ENCODE results near the gene GPR137.

Gene GPR137

DNA sequence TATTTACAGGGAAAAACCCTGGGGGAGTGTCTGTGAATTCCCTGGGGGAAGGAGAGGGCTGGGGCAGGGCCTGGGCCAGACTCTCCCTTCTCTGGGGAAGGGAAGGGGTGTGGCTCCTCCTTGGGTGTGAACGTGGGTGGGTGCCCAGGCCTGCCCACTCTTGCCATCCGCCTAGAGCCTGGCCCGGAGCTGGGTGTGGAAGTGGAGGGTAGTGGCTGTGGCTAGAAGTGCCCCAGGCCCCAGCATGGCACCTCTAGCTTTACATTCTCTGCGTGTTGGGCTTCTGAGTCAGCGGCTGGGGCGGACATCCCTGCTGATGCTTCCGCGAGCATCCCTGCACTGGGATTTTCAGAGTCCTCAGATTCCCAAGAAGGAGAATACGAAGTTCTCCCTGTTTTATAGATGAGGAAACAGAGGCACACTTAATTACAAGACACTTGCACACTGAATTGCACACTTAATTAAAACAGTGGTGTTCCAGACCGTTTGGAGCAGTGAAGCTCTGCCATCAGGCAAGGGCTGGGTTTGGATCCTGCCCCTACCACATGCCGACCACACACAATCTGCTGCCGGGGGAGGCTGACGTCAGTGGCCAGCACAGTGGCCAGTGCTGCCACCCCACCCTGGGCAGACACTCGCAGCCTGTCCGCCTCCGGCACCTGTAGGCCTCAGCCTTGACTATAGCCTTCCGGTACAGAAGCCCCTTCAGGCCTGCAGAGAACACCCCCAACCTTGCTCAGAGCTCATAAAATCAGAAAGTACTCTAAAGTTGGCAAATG is 8.8 kb upstream of the GPR137 start:
- Histone ChIP-seq H3K4me3 (ENCODE audit: low read length) (no peak overlapping the region), H4K5ac (ENCODE audit: low read length) (no peak overlapping the region), H3K9ac (ENCODE audit: low read length) (no peak overlapping the region), H3K27me3 (ENCODE audit: insufficient read depth, low read length, poor library complexity) (no peaks in the 10 kb centered on the region), H3K36me3 (ENCODE audit: control insufficient read depth, insufficient read depth, low read length) (no peaks in the 10 kb centered on the region), H3K4me1 (ENCODE audit: control insufficient read depth, low read depth, low read length) (no peaks in the 10 kb centered on the region), H3K79me2 (ENCODE audit: control insufficient read depth, insufficient read depth, low read length) (no peaks in the 10 kb centered on the region), H3K79me1 (ENCODE audit: low read length) (no peaks in the 10 kb centered on the region), H4K8ac (ENCODE audit: low read depth, low read length) (no peak overlapping the region), H3K4me2 (ENCODE audit: low read length) (no peak overlapping the region), H2BK120ac (ENCODE audit: low read depth, low read length) (no peak overlapping the region), H2BK15ac (replicated peaks; ENCODE audit: low read depth) (no peak overlapping the region), H2AK5ac (ENCODE audit: low read length) (no peak overlapping the region), H3K56ac (ENCODE audit: low read length) (no peak overlapping the region), H3K27ac (ENCODE audit: low read depth, low read length) (no peak overlapping the region), H3K18ac (ENCODE audit: low read length) (no peak overlapping the region), H3K23ac (ENCODE audit: low read length) (no peak overlapping the region), H3K4ac (ENCODE audit: low read depth, low read length) (no peak overlapping the region), H2BK5ac (ENCODE audit: low read length) (no peak overlapping the region)
- no CpG with 5 or more reads among the region's 17 CpGs for WGBS (ENCODE audit: extremely low coverage, insufficient coverage, low lambda C conversion rate)
- DNase-seq = no peak

DNA sequence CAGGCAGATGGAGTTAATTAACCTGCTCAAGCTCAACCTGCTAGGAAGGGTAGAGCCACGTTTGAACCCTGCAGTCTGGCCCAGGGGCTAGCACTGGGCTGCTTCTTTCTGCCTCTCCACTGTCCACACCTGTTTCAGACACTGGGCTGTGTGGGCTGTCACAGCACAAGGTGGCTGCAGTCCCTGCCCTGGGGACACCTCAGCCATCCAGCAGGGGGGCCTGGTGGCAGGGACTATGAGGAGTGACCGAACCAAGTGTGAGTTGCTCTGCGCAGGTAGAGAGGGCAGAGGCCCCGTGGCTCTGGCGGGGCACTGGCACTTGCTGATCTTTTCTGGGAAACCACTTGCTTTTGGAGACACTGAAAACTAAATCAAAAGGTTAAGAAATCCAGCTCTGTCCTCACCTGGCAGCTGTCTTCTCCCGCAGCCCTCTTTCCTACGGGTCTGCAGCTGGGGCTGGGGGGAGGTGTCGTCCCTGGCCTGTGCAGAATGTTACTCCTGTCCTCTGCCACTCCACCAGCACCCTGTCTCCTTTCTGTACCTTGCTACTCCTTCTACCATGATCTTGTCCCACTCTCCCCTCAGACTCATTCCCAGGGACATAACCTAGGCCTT is 7.0 kb upstream of the GPR137 start:
- H3K36me3 ChIP-seq (ENCODE audit: control insufficient read depth, insufficient read depth, low read length) = no peaks in the 10 kb centered on the region

DNA sequence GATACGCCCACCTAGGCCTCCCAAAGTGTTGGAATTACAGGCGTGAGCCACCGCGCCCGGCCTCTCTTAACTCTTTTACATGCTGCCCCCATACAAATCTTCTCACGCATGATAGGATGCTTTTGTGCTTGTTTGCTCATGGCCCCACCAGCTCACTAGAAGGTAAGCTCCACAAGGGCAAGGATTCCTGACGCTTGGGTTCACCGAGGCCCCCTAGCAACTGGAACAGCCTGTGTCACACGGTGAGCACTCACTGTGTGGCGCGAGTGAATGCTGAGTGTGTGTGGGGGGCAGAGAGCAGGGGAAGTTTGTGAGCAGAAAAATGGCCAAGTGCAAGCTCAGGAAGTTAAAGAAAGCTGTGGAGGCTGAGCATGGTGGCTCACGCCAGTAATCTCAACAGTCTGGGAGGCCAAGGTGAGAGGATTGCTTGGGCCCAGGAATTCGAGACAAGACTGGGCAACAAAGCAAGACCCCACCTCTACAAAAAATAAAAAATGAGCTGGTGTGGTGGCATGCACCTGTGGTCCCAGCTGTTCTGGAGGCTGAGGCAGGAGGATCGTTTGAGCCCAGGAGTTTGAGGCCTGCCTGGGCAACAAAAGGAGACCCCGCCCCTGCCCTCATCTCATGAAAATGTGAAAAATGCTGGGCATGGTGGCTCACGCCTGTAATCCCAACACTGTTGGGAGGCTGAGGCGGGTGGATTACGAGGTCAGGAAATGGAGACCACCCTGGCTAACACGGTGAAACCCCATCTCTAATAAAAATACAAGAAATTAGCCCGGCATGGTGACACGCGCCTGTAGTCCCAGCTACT is 3.5 kb upstream of the GPR137 start:
- Histone ChIP-seq H3K4me1 (ENCODE audit: control insufficient read depth, low read depth, low read length) (peaks cover 6% of the 10 kb centered on the region), H3K27me3 (ENCODE audit: insufficient read depth, low read length, poor library complexity) (no peaks in the 10 kb centered on the region), H2AK5ac (ENCODE audit: low read length) (no peak overlapping the region), H3K79me1 (ENCODE audit: low read length) (no peaks in the 10 kb centered on the region), H2BK5ac (ENCODE audit: low read length) (no peak overlapping the region), H3K79me2 (ENCODE audit: control insufficient read depth, insufficient read depth, low read length) (no peaks in the 10 kb centered on the region), H3K23ac (ENCODE audit: low read length) (no peak overlapping the region), H3K36me3 (ENCODE audit: control insufficient read depth, insufficient read depth, low read length) (no peaks in the 10 kb centered on the region), H2BK120ac (ENCODE audit: low read depth, low read length) (no peak overlapping the region), H3K18ac (ENCODE audit: low read length) (no peak overlapping the region), H3K4ac (ENCODE audit: low read depth, low read length) (no peak overlapping the region), H2BK15ac (replicated peaks; ENCODE audit: low read depth) (no peak overlapping the region), H3K4me2 (ENCODE audit: low read length) (no peak overlapping the region), H3K4me3 (ENCODE audit: low read length) (no peak overlapping the region), H4K8ac (ENCODE audit: low read depth, low read length) (no peak overlapping the region), H3K56ac (ENCODE audit: low read length) (no peak overlapping the region), H3K27ac (ENCODE audit: low read depth, low read length) (no peak overlapping the region), H3K9ac (ENCODE audit: low read length) (no peak overlapping the region), H4K5ac (ENCODE audit: low read length) (no peak overlapping the region)
- WGBS (ENCODE audit: extremely low coverage, insufficient coverage, low lambda C conversion rate) = no CpG with 5 or more reads among the region's 22 CpGs
- no peak for DNase-seq

More for the DNA sequence above, 7.0 kb upstream of the GPR137 start:
- WGBS (ENCODE audit: extremely low coverage, insufficient coverage, low lambda C conversion rate) = no CpG with 5 or more reads among the region's 8 CpGs
- H3K4me1 ChIP-seq (ENCODE audit: control insufficient read depth, low read depth, low read length) = no peaks in the 10 kb centered on the region
- no peak overlapping the region for H3K23ac ChIP-seq (ENCODE audit: low read length)
- no peak overlapping the region for H3K4ac ChIP-seq (ENCODE audit: low read depth, low read length)
- no peaks in the 10 kb centered on the region for H3K27me3 ChIP-seq (ENCODE audit: insufficient read depth, low read length, poor library complexity)
- H3K79me1 ChIP-seq (ENCODE audit: low read length) = no peaks in the 10 kb centered on the region
- no peak for DNase-seq
- H3K9ac ChIP-seq (ENCODE audit: low read length) = no peak overlapping the region
- H3K4me2 ChIP-seq (ENCODE audit: low read length) = no peak overlapping the region
- no peak overlapping the region for H3K27ac ChIP-seq (ENCODE audit: low read depth, low read length)
- no peak overlapping the region for H3K18ac ChIP-seq (ENCODE audit: low read length)
- no peak overlapping the region for H2BK5ac ChIP-seq (ENCODE audit: low read length)
- no peak overlapping the region for H4K8ac ChIP-seq (ENCODE audit: low read depth, low read length)
- H4K5ac ChIP-seq (ENCODE audit: low read length) = no peak overlapping the region
- H3K79me2 ChIP-seq (ENCODE audit: control insufficient read depth, insufficient read depth, low read length) = no peaks in the 10 kb centered on the region
- H3K56ac ChIP-seq (ENCODE audit: low read length) = no peak overlapping the region
- H3K4me3 ChIP-seq (ENCODE audit: low read length) = no peak overlapping the region
- no peak overlapping the region for H2BK15ac ChIP-seq (replicated peaks; ENCODE audit: low read depth)
- H2AK5ac ChIP-seq (ENCODE audit: low read length) = no peak overlapping the region
- no peak overlapping the region for H2BK120ac ChIP-seq (ENCODE audit: low read depth, low read length)

DNA sequence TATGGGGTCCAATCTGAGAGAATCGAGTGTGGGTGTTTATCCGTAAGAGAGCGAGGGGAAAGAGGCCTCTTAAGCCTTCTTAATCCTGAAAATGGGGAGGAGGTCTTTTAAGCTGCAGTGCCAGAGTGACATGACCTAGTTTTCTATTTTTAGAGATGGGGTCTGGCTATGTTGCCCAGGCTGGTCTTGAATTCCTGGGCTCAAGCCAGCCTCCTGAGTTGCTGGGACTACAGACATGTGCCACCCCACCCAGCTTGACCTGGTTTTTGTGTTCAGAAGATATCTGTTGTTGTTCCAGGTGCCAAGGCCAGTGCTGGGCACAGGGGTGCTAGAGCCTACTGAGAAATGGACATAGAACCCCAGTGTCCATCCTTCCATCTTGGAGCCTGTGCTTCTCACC is 2.6 kb upstream of the GPR137 start:
- H3K27me3 ChIP-seq (ENCODE audit: insufficient read depth, low read length, poor library complexity) = no peaks in the 10 kb centered on the region
- H3K4me1 ChIP-seq (ENCODE audit: control insufficient read depth, low read depth, low read length) = peaks cover 6% of the 10 kb centered on the region
- H2BK15ac ChIP-seq (replicated peaks; ENCODE audit: low read depth) = no peak overlapping the region
- H3K36me3 ChIP-seq (ENCODE audit: control insufficient read depth, insufficient read depth, low read length) = no peaks in the 10 kb centered on the region
- no peak overlapping the region for H3K56ac ChIP-seq (ENCODE audit: low read length)
- no peak overlapping the region for H4K5ac ChIP-seq (ENCODE audit: low read length)
- H2BK120ac ChIP-seq (ENCODE audit: low read depth, low read length) = no peak overlapping the region
- H3K79me2 ChIP-seq (ENCODE audit: control insufficient read depth, insufficient read depth, low read length) = no peaks in the 10 kb centered on the region
- H3K27ac ChIP-seq (ENCODE audit: low read depth, low read length) = no peak overlapping the region
- no peak overlapping the region for H2AK5ac ChIP-seq (ENCODE audit: low read length)
- H3K9ac ChIP-seq (ENCODE audit: low read length) = no peak overlapping the region
- H4K8ac ChIP-seq (ENCODE audit: low read depth, low read length) = no peak overlapping the region
- no peak overlapping the region for H3K4me2 ChIP-seq (ENCODE audit: low read length)
- no peak overlapping the region for H3K18ac ChIP-seq (ENCODE audit: low read length)
- no peak overlapping the region for H2BK5ac ChIP-seq (ENCODE audit: low read length)
- no CpG with 5 or more reads among the region's 3 CpGs for WGBS (ENCODE audit: extremely low coverage, insufficient coverage, low lambda C conversion rate)
- H3K4me3 ChIP-seq (ENCODE audit: low read length) = no peak overlapping the region
- no peak overlapping the region for H3K23ac ChIP-seq (ENCODE audit: low read length)
- DNase-seq = no peak
- no peak overlapping the region for H3K4ac ChIP-seq (ENCODE audit: low read depth, low read length)
- no peaks in the 10 kb centered on the region for H3K79me1 ChIP-seq (ENCODE audit: low read length)

DNA sequence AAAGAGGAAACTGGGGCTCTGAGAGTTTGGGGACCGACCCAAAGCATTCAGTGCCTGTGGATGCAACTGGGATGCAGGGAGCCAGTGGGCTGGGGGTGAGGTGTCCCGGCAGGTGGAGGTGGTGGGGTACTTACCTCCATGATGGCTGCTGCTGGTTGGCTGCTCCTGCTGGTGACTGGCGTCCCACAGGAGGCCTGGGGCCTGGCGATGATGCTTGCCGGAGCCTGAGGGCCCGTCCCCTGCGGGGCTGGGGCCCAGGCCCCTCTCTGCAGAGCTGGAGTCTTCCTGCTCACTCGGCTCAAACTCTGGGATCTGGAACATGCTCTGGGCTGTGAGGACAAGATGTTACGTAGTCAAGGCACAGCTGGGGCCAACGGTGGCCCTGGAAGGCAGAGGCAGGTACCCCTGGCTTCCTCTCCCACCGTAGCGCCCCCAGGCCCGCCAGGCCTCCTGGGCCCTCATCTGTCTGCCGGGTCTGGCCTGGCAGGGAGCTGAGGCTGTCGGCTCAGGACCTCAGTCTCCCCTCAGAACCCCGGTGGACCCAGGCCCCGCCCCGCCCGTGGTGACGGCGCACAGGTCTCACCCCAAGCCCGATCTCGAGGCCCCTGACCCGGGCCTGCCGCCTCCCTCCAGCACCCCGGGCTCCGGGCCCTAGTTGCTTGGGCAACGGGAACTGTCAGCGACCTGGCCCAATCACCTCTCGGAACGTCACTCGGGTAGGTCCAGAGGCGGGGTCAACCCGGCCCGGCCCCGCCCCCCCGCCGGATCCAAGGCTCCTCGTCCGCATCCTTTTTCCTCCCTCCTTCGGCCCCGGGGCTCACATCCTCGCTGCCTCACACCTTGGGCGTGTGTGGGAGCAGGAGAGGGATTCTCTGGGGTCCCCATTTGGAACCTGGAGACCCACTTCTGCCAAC is 1.3 kb upstream of the GPR137 start, which contains the start of gene BAD:
Gene BAD, minus strand, starts transcription at position 618 of the 914 bp plus-strand sequence. Its CDS starts 297 bp downstream, at position 321.
- Histone ChIP-seq H3K79me2 (ENCODE audit: control insufficient read depth, insufficient read depth, low read length) (no peaks in the 10 kb centered on the region), H3K18ac (ENCODE audit: low read length) (peak within 1 kb of the TSS; percentile 75), H2BK5ac (ENCODE audit: low read length) (no peak within 1 kb of the TSS), H2AK5ac (ENCODE audit: low read length) (no peak within 1 kb of the TSS), H3K4me1 (ENCODE audit: control insufficient read depth, low read depth, low read length) (peaks cover 6% of the 10 kb centered on the region), H3K36me3 (ENCODE audit: control insufficient read depth, insufficient read depth, low read length) (no peaks in the 10 kb centered on the region), H4K5ac (ENCODE audit: low read length) (no peak within 1 kb of the TSS), H3K4me3 (ENCODE audit: low read length) (peak within 1 kb of the TSS; percentile 81), H4K8ac (ENCODE audit: low read depth, low read length) (no peak within 1 kb of the TSS), H3K4me2 (ENCODE audit: low read length) (peak within 1 kb of the TSS; percentile 100), H3K23ac (ENCODE audit: low read length) (no peak within 1 kb of the TSS), H2BK15ac (replicated peaks; ENCODE audit: low read depth) (no peak within 1 kb of the TSS), H3K56ac (ENCODE audit: low read length) (peak within 1 kb of the TSS; percentile 96), H3K79me1 (ENCODE audit: low read length) (no peaks in the 10 kb centered on the region), H3K9ac (ENCODE audit: low read length) (peak within 1 kb of the TSS; percentile 92), H3K4ac (ENCODE audit: low read depth, low read length) (peak within 1 kb of the TSS; percentile 40), H2BK120ac (ENCODE audit: low read depth, low read length) (no peak within 1 kb of the TSS), H3K27me3 (ENCODE audit: insufficient read depth, low read length, poor library complexity) (no peaks in the 10 kb centered on the region), H3K27ac (ENCODE audit: low read depth, low read length) (peak within 1 kb of the TSS; percentile 66)
- WGBS (ENCODE audit: extremely low coverage, insufficient coverage, low lambda C conversion rate) = no CpG with 5 or more reads among the region's 44 CpGs
- DNase-seq = peak; percentile 96

Measured in mesendoderm (in vitro differentiated cells).